GM06990 (cell line): ENCODE measurements around the gene KRTAP12-1.
"Not testable (repeated sequence)": the region's sequence is repeated elsewhere in the genome, so short reads cannot be mapped to it uniquely, and the experiment has no call there.

Source experiments
- DNase-seq: peaks from one replicate; pipeline ENCODE4 v3.0.0-alpha.2; 2011; ENCODE audit not compliant: insufficient read length; ENCODE audit errors: extremely low read depth
- H3K27me3 ChIP-seq: replicated peaks from 2 replicates; pipeline ENCODE4 v1.6.0; 2011; ENCODE audit warnings: low read length; ENCODE audit not compliant: control insufficient read depth, insufficient read depth
- H3K36me3 ChIP-seq: 2 replicates; pipeline ENCODE4 v1.5.1; 2011; ENCODE audit warnings: low read length; ENCODE audit not compliant: control insufficient read depth, insufficient read depth
- H3K4me3 ChIP-seq: replicated peaks from 2 replicates; pipeline ENCODE4 v1.5.1; 2011; ENCODE audit warnings: low read depth, mild to moderate bottlenecking, control low read depth, low read length
- CTCF ChIP-seq: IDR thresholded peaks from 2 replicates; pipeline ENCODE4 v1.5.1; 2011; ENCODE audit warnings: low read length, control low read depth, mild to moderate bottlenecking, inconsistent platforms; ENCODE audit not compliant: insufficient read depth, poor library complexity, severe bottlenecking

Gene KRTAP12-1

GRCh38 chr21:44639331-44639655 is 42.7 kb downstream of the KRTAP12-1 start:
- DNase-seq: no peak
- Histone ChIP-seq H3K27me3 (no peaks in the 10 kb centered on the region), H3K36me3 (no peaks in the 10 kb centered on the region), H3K4me3 (no peak overlapping the region)
- no peak for TF ChIP-seq CTCF

- H3K27me3 ChIP-seq, DNase-seq, H3K4me3 ChIP-seq, H3K36me3 ChIP-seq: not testable (repeated sequence)
Measured at GRCh38 chr21:44638506-44639330, 43.2 kb downstream of the KRTAP12-1 start.

- H3K4me3 ChIP-seq, DNase-seq, H3K27me3 ChIP-seq, H3K36me3 ChIP-seq: not testable (repeated sequence)
Measured at GRCh38 chr21:44637851-44638348, 44.1 kb downstream of the KRTAP12-1 start.

GRCh38 chr21:44637018-44637850 is 44.7 kb downstream of the KRTAP12-1 start, which contains the start of gene KRTAP10-10:
Gene KRTAP10-10 (plus strand): TSS chr21:44637356. CDS start chr21:44637418, 62 bp downstream.
- Histone ChIP-seq H3K27me3 (no peaks in the 10 kb centered on the region), H3K36me3 (no peaks in the 10 kb centered on the region), H3K4me3 (no peak within 1 kb of the TSS)
- no peak for DNase-seq
- no peak for TF ChIP-seq CTCF

- Histone ChIP-seq H3K4me3 (no peak overlapping the region), H3K36me3 (no peaks in the 10 kb centered on the region), H3K27me3 (no peaks in the 10 kb centered on the region)
- no peak for TF ChIP-seq CTCF
- DNase-seq: no peak
Measured at GRCh38 chr21:44636209-44637017, 45.5 kb downstream of the KRTAP12-1 start.

- DNase-seq: no peak
- no peaks in the 10 kb centered on the region for H3K36me3 ChIP-seq
- TF ChIP-seq CTCF: no peak
- no peaks in the 10 kb centered on the region for H3K27me3 ChIP-seq
- no peak overlapping the region for H3K4me3 ChIP-seq
Measured at GRCh38 chr21:44632067-44632466, 49.9 kb downstream of the KRTAP12-1 start.
